OCI-LY3 (cell line): Measurements from ENCODE around the gene PLEKHB2.
A peak's percentile ranks its signal among the peaks of the same experiment; 100 is the strongest.
"Not testable (repeated sequence)": the region's sequence is repeated elsewhere in the genome, so short reads cannot be mapped to it uniquely, and the experiment has no call there.

Experiments
- H2AFZ ChIP-seq: fragments of 200-600, 300-600 bp; shearing (Covaris generic); 2 replicates; pipeline ENCODE4 v1.6.0; 2014; ENCODE audit warnings: antibody characterized with exemption, low read depth, low read length
- H3K27ac ChIP-seq: fragments of 200-600, 300-600 bp; sonication (generic); 2 replicates; pipeline ENCODE4 v1.5.1; 2014; ENCODE audit warnings: mild to moderate bottlenecking, low read length, moderate library complexity, mixed read lengths
- H3K27me3 ChIP-seq: fragments of 200-600, 300-600 bp; sonication (generic); 2 replicates; pipeline ENCODE4 v1.6.1; 2014; ENCODE audit warnings: low read depth, low read length, mixed read lengths
- H3K36me3 ChIP-seq: fragments of 200-600, 300-600 bp; sonication (generic); replicated peaks from 2 replicates; pipeline ENCODE3; 2014; ENCODE audit warnings: low read depth, low read length, mixed read lengths
- H3K4me1 ChIP-seq: fragments of 300-600, 200-600 bp; sonication (generic); 2 replicates; pipeline ENCODE4 v1.6.1; 2014; ENCODE audit warnings: low read length, mixed read lengths
- H3K4me2 ChIP-seq: fragments of 200-600, 300-600 bp; sonication (generic); 2 replicates; pipeline ENCODE4 v1.6.1; 2014; ENCODE audit warnings: low read length, mixed read lengths
- H3K4me3 ChIP-seq: fragments of 300-600, 200-600 bp; sonication (generic); 2 replicates; pipeline ENCODE4 v1.5.1; 2014; ENCODE audit warnings: antibody characterized with exemption, mild to moderate bottlenecking, low read length, moderate library complexity
- H3K79me2 ChIP-seq: fragments of 300-600, 200-600 bp; shearing (Covaris generic); 2 replicates; pipeline ENCODE4 v1.6.1; 2014; ENCODE audit warnings: mild to moderate bottlenecking, low read length, mixed read lengths
- H3K9ac ChIP-seq: fragments of 300-600, 200-600 bp; shearing (Covaris generic); 2 replicates; pipeline ENCODE4 v1.6.0; 2014; ENCODE audit warnings: mild to moderate bottlenecking, low read length, moderate library complexity
- H3K9me3 ChIP-seq: fragments of 200-600, 300-600 bp; shearing (Covaris generic); 2 replicates; pipeline ENCODE4 v1.6.1; 2014; ENCODE audit warnings: low read length, mixed read lengths; ENCODE audit not compliant: insufficient read depth
- H4K20me1 ChIP-seq: fragments of 200-600, 300-600 bp; sonication (generic); 2 replicates; pipeline ENCODE4 v1.6.1; 2016; ENCODE audit warnings: low read length, mixed read lengths; ENCODE audit not compliant: insufficient read depth
- CTCF ChIP-seq: fragments of 200-600, 300-600 bp; sonication (generic); IDR thresholded peaks from 2 replicates; pipeline ENCODE4 v1.5.1; 2014; ENCODE audit warnings: antibody characterized with exemption, low read length, low read depth
- EZH2phosphoT487 ChIP-seq: fragments of 200-600 bp; shearing (Covaris generic); IDR thresholded peaks from 2 replicates; pipeline ENCODE4 v1.6.1; 2018; ENCODE audit warnings: antibody characterized with exemption, mixed run types, low read depth

Gene PLEKHB2

GRCh38 chr2:131156452-131157149, 51.5 kb downstream of the PLEKHB2 start:
- Histone ChIP-seq H3K4me3 (no peak overlapping the region), H3K36me3 (no peaks in the 10 kb centered on the region), H3K27me3 (no peaks in the 10 kb centered on the region), H4K20me1 (no peaks in the 10 kb centered on the region), H3K9ac (no peak overlapping the region), H3K4me2 (peak overlapping the region; percentile 54), H3K9me3 (no peaks in the 10 kb centered on the region), H2AFZ (0 out of 2 replicates have a peak overlapping the region, but pooled peaks have one; percentile 40), H3K79me2 (no peaks in the 10 kb centered on the region), H3K27ac (no peak overlapping the region), H3K4me1 (peaks cover 17% of the 10 kb centered on the region; the same call in 1 of the 2 replicates)
- no peak for TF ChIP-seq EZH2phosphoT487
- TF ChIP-seq CTCF, result no peak

GRCh38 chr2:131165562-131165961, 60.4 kb downstream of the PLEKHB2 start:
- H3K9ac ChIP-seq, H3K4me3 ChIP-seq, H3K9me3 ChIP-seq, H3K4me1 ChIP-seq, H2AFZ ChIP-seq, H3K27ac ChIP-seq, H3K27me3 ChIP-seq, H4K20me1 ChIP-seq, H3K36me3 ChIP-seq, H3K4me2 ChIP-seq, H3K79me2 ChIP-seq: not testable (repeated sequence)

- Histone ChIP-seq H3K36me3 (no peaks in the 10 kb centered on the region), H3K4me2 (no peak overlapping the region), H3K27ac (no peak overlapping the region), H3K27me3 (no peaks in the 10 kb centered on the region), H4K20me1 (no peaks in the 10 kb centered on the region), H3K79me2 (no peaks in the 10 kb centered on the region), H3K9me3 (no peaks in the 10 kb centered on the region), H3K9ac (no peak overlapping the region), H3K4me1 (no peaks in the 10 kb centered on the region), H3K4me3 (no peak overlapping the region), H2AFZ (no peak overlapping the region)
- TF ChIP-seq CTCF (no peak), EZH2phosphoT487 (no peak)
Observed at GRCh38 chr2:131168538-131168937, 63.4 kb downstream of the PLEKHB2 start.

- H3K27me3 ChIP-seq, H3K9ac ChIP-seq, H3K9me3 ChIP-seq: not testable (repeated sequence)
Observed at GRCh38 chr2:131178050-131178449, 72.9 kb downstream of the PLEKHB2 start.

GRCh38 chr2:131178721-131179418, 73.7 kb downstream of the PLEKHB2 start:
- H3K4me2 ChIP-seq, H3K9ac ChIP-seq, H3K36me3 ChIP-seq, H3K4me3 ChIP-seq, H3K79me2 ChIP-seq, H2AFZ ChIP-seq, H4K20me1 ChIP-seq, H3K27me3 ChIP-seq, H3K27ac ChIP-seq, H3K9me3 ChIP-seq, H3K4me1 ChIP-seq: not testable (repeated sequence)

More at GRCh38 chr2:131178050-131178449, 72.9 kb downstream of the PLEKHB2 start:
- H3K4me2 ChIP-seq, H3K36me3 ChIP-seq, H3K79me2 ChIP-seq, H3K4me1 ChIP-seq, H2AFZ ChIP-seq, H3K4me3 ChIP-seq, H4K20me1 ChIP-seq, H3K27ac ChIP-seq: not testable (repeated sequence)

- not testable (repeated sequence) for H3K9me3 ChIP-seq, H3K4me2 ChIP-seq, H3K79me2 ChIP-seq, H3K27ac ChIP-seq, H2AFZ ChIP-seq, H3K4me3 ChIP-seq, H3K4me1 ChIP-seq, H3K9ac ChIP-seq, H4K20me1 ChIP-seq, H3K36me3 ChIP-seq, H3K27me3 ChIP-seq
Observed at GRCh38 chr2:131181451-131181850, 76.3 kb downstream of the PLEKHB2 start.

GRCh38 chr2:131193421-131193820, 88.3 kb downstream of the PLEKHB2 start:
- H3K27ac ChIP-seq, H3K4me2 ChIP-seq, H3K9ac ChIP-seq, H3K79me2 ChIP-seq, H3K36me3 ChIP-seq, H3K9me3 ChIP-seq, H3K4me1 ChIP-seq, H4K20me1 ChIP-seq, H3K4me3 ChIP-seq, H3K27me3 ChIP-seq, H2AFZ ChIP-seq: not testable (repeated sequence)

GRCh38 chr2:131196186-131196585, 91.0 kb downstream of the PLEKHB2 start:
- H3K27ac ChIP-seq, H3K4me3 ChIP-seq, H3K79me2 ChIP-seq, H3K4me2 ChIP-seq, H4K20me1 ChIP-seq, H3K9ac ChIP-seq, H3K27me3 ChIP-seq, H2AFZ ChIP-seq, H3K4me1 ChIP-seq, H3K36me3 ChIP-seq, H3K9me3 ChIP-seq: not testable (repeated sequence)
